Neural cell (in vitro differentiated cells): ENCODE results near the gene DSCAML1.

ENCODE experiments used
- EP300 ChIP-seq: fragments of 450-650 bp; conservative IDR thresholded peaks from 2 replicates; pipeline ENCODE4 v1.6.1; 2014; ENCODE audit warnings: antibody characterized with exemption, mild to moderate bottlenecking, moderate library complexity; ENCODE audit not compliant: poor library complexity, severe bottlenecking
- EZH2 ChIP-seq: fragments of 200-600, 300-800 bp; shearing (Covaris generic), sonication (generic); IDR thresholded peaks from 2 replicates; pipeline ENCODE4 v1.6.1; 2014; ENCODE audit warnings: antibody characterized with exemption, low read length, borderline replicate concordance, mild to moderate bottlenecking; ENCODE audit not compliant: insufficient read depth, poor library complexity, severe bottlenecking
- POLR2AphosphoS5 ChIP-seq: IDR thresholded peaks from 2 replicates; pipeline ENCODE4 v1.6.1; 2012
- RAD21 ChIP-seq: fragments of 450-650 bp; conservative IDR thresholded peaks from 2 replicates; pipeline ENCODE4 v1.6.1; 2014; ENCODE audit warnings: antibody characterized with exemption, mild to moderate bottlenecking, moderate library complexity
- SMC3 ChIP-seq: fragments of 450-650 bp; conservative IDR thresholded peaks from 2 replicates; pipeline ENCODE4 v1.6.1; 2014; ENCODE audit warnings: antibody characterized with exemption, mild to moderate bottlenecking, moderate library complexity; ENCODE audit not compliant: poor library complexity
- TAF1 ChIP-seq: IDR thresholded peaks from 2 replicates; pipeline ENCODE4 v1.6.1; 2012; ENCODE audit warnings: low read depth
- TF ChIP-seq, protein P1 (sequence below): fragments of 450-650 bp; IDR thresholded peaks from 2 replicates; pipeline ENCODE4 v1.5.1; 2014; ENCODE audit warnings: antibody characterized with exemption, mild to moderate bottlenecking, moderate library complexity; ENCODE audit not compliant: poor library complexity, severe bottlenecking
- TF ChIP-seq, protein P2 (sequence below): IDR thresholded peaks from 2 replicates; pipeline ENCODE4 v1.6.1; 2012; ENCODE audit warnings: borderline replicate concordance

DNA sequence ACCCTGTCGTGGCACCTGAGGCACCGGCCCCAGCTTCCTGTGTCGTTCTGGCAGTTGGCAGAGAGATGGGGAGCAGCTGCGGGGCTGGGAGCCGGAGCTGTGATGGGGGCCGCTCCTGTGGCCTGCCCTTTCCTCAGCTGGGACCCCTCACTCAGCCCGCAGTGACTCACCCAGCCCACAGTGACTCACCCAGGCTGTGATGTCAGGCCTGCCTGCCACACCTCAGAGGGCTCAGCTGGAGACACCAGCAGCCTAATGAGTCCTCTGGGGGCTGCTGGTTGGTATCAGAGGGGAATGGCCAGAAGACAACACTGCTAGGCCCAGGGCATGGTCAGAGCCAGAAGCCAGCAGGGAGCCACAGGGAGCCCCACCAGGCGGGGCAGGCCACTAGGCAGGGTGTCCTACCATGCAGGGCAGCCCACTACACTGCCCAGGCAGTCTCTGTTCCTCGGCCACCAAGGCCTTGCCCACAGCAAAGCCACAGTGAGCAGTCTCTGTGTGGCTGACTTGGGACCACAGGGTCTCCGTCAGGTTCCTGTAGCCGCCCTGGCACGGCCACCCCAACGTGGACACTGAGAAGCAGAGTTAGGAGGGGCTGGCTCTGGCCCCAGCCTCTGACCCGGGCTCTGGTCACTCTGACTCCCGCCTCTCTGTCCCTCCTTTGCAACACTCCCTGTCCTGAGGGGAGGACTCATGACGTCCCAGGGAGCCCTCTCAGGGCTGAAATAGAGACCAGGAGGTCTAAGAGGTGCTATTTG is 31.8 kb upstream of the DSCAML1 start:
- TF ChIP-seq POLR2AphosphoS5 (no peak), RAD21 (no peak), EZH2 (no peak), SMC3 (no peak), TAF1 (no peak), EP300 (no peak)
- TF ChIP-seq, protein P1, sequence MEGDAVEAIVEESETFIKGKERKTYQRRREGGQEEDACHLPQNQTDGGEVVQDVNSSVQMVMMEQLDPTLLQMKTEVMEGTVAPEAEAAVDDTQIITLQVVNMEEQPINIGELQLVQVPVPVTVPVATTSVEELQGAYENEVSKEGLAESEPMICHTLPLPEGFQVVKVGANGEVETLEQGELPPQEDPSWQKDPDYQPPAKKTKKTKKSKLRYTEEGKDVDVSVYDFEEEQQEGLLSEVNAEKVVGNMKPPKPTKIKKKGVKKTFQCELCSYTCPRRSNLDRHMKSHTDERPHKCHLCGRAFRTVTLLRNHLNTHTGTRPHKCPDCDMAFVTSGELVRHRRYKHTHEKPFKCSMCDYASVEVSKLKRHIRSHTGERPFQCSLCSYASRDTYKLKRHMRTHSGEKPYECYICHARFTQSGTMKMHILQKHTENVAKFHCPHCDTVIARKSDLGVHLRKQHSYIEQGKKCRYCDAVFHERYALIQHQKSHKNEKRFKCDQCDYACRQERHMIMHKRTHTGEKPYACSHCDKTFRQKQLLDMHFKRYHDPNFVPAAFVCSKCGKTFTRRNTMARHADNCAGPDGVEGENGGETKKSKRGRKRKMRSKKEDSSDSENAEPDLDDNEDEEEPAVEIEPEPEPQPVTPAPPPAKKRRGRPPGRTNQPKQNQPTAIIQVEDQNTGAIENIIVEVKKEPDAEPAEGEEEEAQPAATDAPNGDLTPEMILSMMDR = no peak
- TF ChIP-seq, protein P2, sequence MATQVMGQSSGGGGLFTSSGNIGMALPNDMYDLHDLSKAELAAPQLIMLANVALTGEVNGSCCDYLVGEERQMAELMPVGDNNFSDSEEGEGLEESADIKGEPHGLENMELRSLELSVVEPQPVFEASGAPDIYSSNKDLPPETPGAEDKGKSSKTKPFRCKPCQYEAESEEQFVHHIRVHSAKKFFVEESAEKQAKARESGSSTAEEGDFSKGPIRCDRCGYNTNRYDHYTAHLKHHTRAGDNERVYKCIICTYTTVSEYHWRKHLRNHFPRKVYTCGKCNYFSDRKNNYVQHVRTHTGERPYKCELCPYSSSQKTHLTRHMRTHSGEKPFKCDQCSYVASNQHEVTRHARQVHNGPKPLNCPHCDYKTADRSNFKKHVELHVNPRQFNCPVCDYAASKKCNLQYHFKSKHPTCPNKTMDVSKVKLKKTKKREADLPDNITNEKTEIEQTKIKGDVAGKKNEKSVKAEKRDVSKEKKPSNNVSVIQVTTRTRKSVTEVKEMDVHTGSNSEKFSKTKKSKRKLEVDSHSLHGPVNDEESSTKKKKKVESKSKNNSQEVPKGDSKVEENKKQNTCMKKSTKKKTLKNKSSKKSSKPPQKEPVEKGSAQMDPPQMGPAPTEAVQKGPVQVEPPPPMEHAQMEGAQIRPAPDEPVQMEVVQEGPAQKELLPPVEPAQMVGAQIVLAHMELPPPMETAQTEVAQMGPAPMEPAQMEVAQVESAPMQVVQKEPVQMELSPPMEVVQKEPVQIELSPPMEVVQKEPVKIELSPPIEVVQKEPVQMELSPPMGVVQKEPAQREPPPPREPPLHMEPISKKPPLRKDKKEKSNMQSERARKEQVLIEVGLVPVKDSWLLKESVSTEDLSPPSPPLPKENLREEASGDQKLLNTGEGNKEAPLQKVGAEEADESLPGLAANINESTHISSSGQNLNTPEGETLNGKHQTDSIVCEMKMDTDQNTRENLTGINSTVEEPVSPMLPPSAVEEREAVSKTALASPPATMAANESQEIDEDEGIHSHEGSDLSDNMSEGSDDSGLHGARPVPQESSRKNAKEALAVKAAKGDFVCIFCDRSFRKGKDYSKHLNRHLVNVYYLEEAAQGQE = no peak
